HG03097 (cell line): ENCODE measurements around the gene PDE6B.

ENCODE experiments used
- ATAC-seq: cut with Tn5 transposase; IDR thresholded peaks from one replicate; pipeline ENCODE4 v1.9.1; 2021; ENCODE audit not compliant: unreplicated experiment, low FRiP score

Gene PDE6B

GRCh38 chr4:654871-655463 is 29.6 kb downstream of the PDE6B start:
- ATAC-seq = no peak

GRCh38 chr4:655464-656151 is 30.2 kb downstream of the PDE6B start:
- ATAC-seq = no peak

GRCh38 chr4:656436-657337 is 31.3 kb downstream of the PDE6B start:
- no peak for ATAC-seq

- no peak for ATAC-seq
Measured at GRCh38 chr4:657338-657833, 32.0 kb downstream of the PDE6B start.

- ATAC-seq = no peak
Measured at GRCh38 chr4:657834-658667, 32.7 kb downstream of the PDE6B start.

GRCh38 chr4:658681-659667 is 33.6 kb downstream of the PDE6B start:
- ATAC-seq = no peak

GRCh38 chr4:659851-660250 is 34.5 kb downstream of the PDE6B start:
- ATAC-seq = no peak

- no peak for ATAC-seq
Measured at GRCh38 chr4:660401-660800, 35.0 kb downstream of the PDE6B start.

- no peak for ATAC-seq
Measured at GRCh38 chr4:661231-661630, 35.9 kb downstream of the PDE6B start.

- no peak for ATAC-seq
Measured at GRCh38 chr4:661881-662761, 36.7 kb downstream of the PDE6B start.

GRCh38 chr4:663046-663437 is 37.7 kb downstream of the PDE6B start:
- no peak for ATAC-seq

GRCh38 chr4:663438-664428 is 38.4 kb downstream of the PDE6B start:
- no peak for ATAC-seq

- ATAC-seq = no peak
Measured at GRCh38 chr4:664713-665231, 39.4 kb downstream of the PDE6B start.

- ATAC-seq = no peak
Measured at GRCh38 chr4:665381-665750, 40.0 kb downstream of the PDE6B start.

- no peak for ATAC-seq
Measured at GRCh38 chr4:665751-666435, 40.5 kb downstream of the PDE6B start.

- ATAC-seq = no peak
Measured at GRCh38 chr4:666436-666810, 41.0 kb downstream of the PDE6B start.
